PC-9 (cell line): ENCODE results near the gene MAPK8IP3. TPM values are rescaled to one million over a fixed set of nuclear protein-coding genes. Genes with fewer than 3 reads are reported as not detected.
A peak's percentile ranks its signal among the peaks of the same experiment; 100 is the strongest.

ENCODE experiments used
- BruUV-seq: library from RNA; stranded (reverse); fragments of 400-500 nt; replicated peaks from 2 replicates; lab custom pipeline; 2021; lab: Mats Ljungman, UMichigan
- CTCF ChIA-PET: fragments of 300-600 bp; sonication (Branson Sonifier 250); formaldehyde crosslinking; loops from one replicate; lab custom pipeline; 2022; ENCODE audit warnings: antibody characterized with exemption; lab: Charles Lee
- POLR2A ChIA-PET: fragments of 300-600 bp; sonication (Branson Sonifier 250); formaldehyde crosslinking; loops from one replicate; lab custom pipeline; 2022; ENCODE audit warnings: antibody characterized with exemption; ENCODE audit not compliant: unreplicated experiment; lab: Charles Lee
- DNase-seq, 2 experiments: peaks; one replicate each; pipeline versions ENCODE4 v3.0.0 to v3.0.0-alpha.2; 2015 to 2022; ENCODE audit warnings: mixed read lengths in 1 of 2
- H2AFZ ChIP-seq: fragments of 200-600 bp; sonication (generic); 2 replicates; pipeline ENCODE4 v1.8.1; 2017; ENCODE audit warnings: antibody characterized with exemption
- H3F3A ChIP-seq: fragments of 200-600 bp; sonication (generic); 2 replicates; pipeline ENCODE4 v1.8.1; 2017; ENCODE audit warnings: antibody characterized with exemption, mild to moderate bottlenecking, low read depth; ENCODE audit not compliant: insufficient read depth
- H3K27ac ChIP-seq: fragments of 200-600 bp; sonication (generic); 2 replicates; pipeline ENCODE4 v1.6.1; 2016; ENCODE audit warnings: mixed run types
- H3K27me3 ChIP-seq: fragments of 200-600 bp; sonication (generic); 2 replicates; pipeline ENCODE4 v1.6.1; 2016; ENCODE audit warnings: low read depth, mixed run types; ENCODE audit not compliant: insufficient read depth
- H3K36me3 ChIP-seq: fragments of 200-600 bp; sonication (generic); 2 replicates; pipeline ENCODE4 v1.6.1; 2016; ENCODE audit warnings: low read depth, mixed run types
- H3K4me1 ChIP-seq: fragments of 200-600 bp; sonication (generic); replicated peaks from 2 replicates; pipeline ENCODE4 v1.6.1; 2016; ENCODE audit warnings: mixed run types; ENCODE audit not compliant: insufficient read depth
- H3K4me2 ChIP-seq: fragments of 200-600 bp; sonication (generic); 2 replicates; pipeline ENCODE4 v1.6.1; 2017; ENCODE audit warnings: mixed run types
- H3K4me3 ChIP-seq: fragments of 200-600 bp; sonication (generic); 2 replicates; pipeline ENCODE4 v1.6.1; 2016; ENCODE audit warnings: mixed run types
- H3K79me2 ChIP-seq: fragments of 200-600 bp; sonication (generic); 2 replicates; pipeline ENCODE4 v1.6.1; 2017; ENCODE audit warnings: low read depth, mixed run types
- H3K9me2 ChIP-seq: fragments of 200-600 bp; sonication (generic); 2 replicates; pipeline ENCODE4 v1.8.1; 2017; ENCODE audit warnings: mild to moderate bottlenecking; ENCODE audit not compliant: insufficient read depth
- H3K9me3 ChIP-seq: fragments of 200-600 bp; sonication (generic); 2 replicates; pipeline ENCODE4 v1.8.1; 2016; ENCODE audit warnings: low read depth; ENCODE audit not compliant: insufficient read depth
- H4K20me1 ChIP-seq: fragments of 200-600 bp; sonication (generic); 2 replicates; pipeline ENCODE4 v1.8.1; 2017; ENCODE audit not compliant: insufficient read depth
- EZH2 ChIP-seq: fragments of 200-600 bp; sonication (generic); IDR thresholded peaks from 2 replicates; pipeline ENCODE4 v1.8.0; 2017; ENCODE audit warnings: antibody characterized with exemption, low read depth
- intact Hi-C: fragments of 100-400 bp; cut with micrococcal nuclease; formaldehyde crosslinking; loops from one replicate; pipeline ENCODE4 v1.10.0; 2022; ENCODE audit not compliant: unreplicated experiment
- total RNA-seq: library from RNA; stranded (reverse); gene quantifications from 2 replicates; pipeline ENCODE4 v1.2.3, GENCODE V29; 2021
- TF ChIP-seq, protein P1 (sequence below): fragments of 200-600 bp; sonication (generic); conservative IDR thresholded peaks from 2 replicates; pipeline ENCODE4 v1.6.1; 2017; ENCODE audit warnings: mixed run types, antibody characterized with exemption, mild to moderate bottlenecking, moderate library complexity

Gene MAPK8IP3
- total RNA-seq, 1 experiment from 2014 or later: 125 TPM

DNA sequence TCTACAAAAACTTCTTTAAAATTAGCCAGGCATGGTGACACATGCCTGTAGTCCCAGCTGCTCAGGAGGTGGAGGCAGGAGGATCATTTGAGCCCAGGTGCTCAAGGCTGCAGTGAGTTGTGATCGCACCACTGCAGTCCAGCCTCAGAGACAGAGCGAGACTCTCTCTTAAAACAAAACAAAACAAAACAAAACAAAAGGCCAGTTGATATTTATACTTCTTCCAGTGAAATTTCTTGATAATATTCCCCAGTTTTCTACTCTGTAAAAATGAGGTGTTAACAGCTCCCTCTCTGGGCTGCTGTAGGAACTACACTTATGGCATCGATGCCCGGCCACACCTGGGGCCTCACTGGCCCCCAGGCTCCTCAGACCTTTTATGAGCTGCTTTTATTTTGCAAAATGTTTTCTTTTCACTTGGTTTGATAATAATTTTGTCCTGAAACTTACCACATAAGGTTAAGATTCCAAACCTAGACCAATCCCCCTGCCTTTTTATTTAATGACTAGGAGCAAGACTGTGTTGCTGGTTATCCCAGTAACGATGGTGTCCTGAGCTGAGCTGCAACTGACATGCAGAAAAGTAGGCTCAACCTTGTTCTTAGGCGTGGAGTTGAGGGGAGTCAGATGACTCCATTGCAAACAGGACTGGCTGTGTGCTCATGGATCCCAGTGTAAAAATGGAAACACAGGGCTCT, 17.6 kb downstream of the MAPK8IP3 start:
- H3K4me1 ChIP-seq: peaks cover 42% of the 10 kb centered on the region
- no peaks in the 10 kb centered on the region for H3K27me3 ChIP-seq
- H3K27ac ChIP-seq: peak overlapping the region; percentile 67; the same call in 1 of the 2 replicates
- no peak overlapping the region for H3K4me3 ChIP-seq
- intact Hi-C loops: no loop called here
- no peaks in the 10 kb centered on the region for H3K9me3 ChIP-seq
- no TSS peak for BruUV-seq
- POLR2A ChIA-PET: interaction anchor here (0.6 to 1.0 kb wide), 3 partner anchors 20 to 50 kb away, joined by 3 to 5 read pairs (median 3); no protein-coding TSS in a partner anchor
- no peaks in the 10 kb centered on the region for H3K36me3 ChIP-seq
- TF ChIP-seq, protein P1, sequence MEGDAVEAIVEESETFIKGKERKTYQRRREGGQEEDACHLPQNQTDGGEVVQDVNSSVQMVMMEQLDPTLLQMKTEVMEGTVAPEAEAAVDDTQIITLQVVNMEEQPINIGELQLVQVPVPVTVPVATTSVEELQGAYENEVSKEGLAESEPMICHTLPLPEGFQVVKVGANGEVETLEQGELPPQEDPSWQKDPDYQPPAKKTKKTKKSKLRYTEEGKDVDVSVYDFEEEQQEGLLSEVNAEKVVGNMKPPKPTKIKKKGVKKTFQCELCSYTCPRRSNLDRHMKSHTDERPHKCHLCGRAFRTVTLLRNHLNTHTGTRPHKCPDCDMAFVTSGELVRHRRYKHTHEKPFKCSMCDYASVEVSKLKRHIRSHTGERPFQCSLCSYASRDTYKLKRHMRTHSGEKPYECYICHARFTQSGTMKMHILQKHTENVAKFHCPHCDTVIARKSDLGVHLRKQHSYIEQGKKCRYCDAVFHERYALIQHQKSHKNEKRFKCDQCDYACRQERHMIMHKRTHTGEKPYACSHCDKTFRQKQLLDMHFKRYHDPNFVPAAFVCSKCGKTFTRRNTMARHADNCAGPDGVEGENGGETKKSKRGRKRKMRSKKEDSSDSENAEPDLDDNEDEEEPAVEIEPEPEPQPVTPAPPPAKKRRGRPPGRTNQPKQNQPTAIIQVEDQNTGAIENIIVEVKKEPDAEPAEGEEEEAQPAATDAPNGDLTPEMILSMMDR: peak; percentile 90
- no peak for TF ChIP-seq EZH2
- H3K79me2 ChIP-seq: peaks cover 27% of the 10 kb centered on the region
- H3F3A ChIP-seq: peaks cover 37% of the 10 kb centered on the region; the same call in 1 of the 2 replicates
- DNase-seq: peak in 1 of 2 experiments; percentile 68
- no peak overlapping the region for H3K4me2 ChIP-seq
- CTCF ChIA-PET: interaction anchor here (0.5 to 1.2 kb wide), 8 partner anchors 13 to 1182 kb away, joined by 3 to 10 read pairs (median 4); partner anchors contain the start of gene MAPK8IP3
- H4K20me1 ChIP-seq: no peaks in the 10 kb centered on the region; the same call in 1 of the 2 replicates
- H3K9me2 ChIP-seq: no peaks in the 10 kb centered on the region
- no peak overlapping the region for H2AFZ ChIP-seq

DNA sequence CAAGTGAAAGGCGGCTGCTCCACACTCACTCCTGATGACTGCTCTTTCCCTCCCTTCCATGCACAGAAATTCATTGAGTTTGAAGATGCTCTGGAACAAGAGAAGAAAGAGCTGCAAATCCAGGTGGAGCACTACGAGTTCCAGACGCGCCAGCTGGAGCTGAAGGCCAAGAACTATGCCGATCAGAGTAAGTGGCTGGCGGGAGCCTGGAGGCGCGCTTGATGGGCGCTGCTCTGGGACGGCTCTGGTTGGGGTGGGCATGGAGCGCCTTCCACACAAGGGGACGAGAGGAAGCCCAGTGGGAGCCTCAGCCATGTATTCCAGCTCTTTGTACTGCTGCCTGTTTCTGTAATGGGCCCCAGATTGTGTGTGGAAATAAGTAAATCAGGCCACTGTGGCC, 18.5 kb downstream of the MAPK8IP3 start:
- peaks cover 30% of the 10 kb centered on the region; the same call in 1 of the 2 replicates for H3F3A ChIP-seq
- no peaks in the 10 kb centered on the region; the same call in 1 of the 2 replicates for H4K20me1 ChIP-seq
- peaks cover 27% of the 10 kb centered on the region for H3K79me2 ChIP-seq
- H3K4me1 ChIP-seq: peaks cover 33% of the 10 kb centered on the region
- intact Hi-C loops: no loop called here
- no peak for TF ChIP-seq EZH2
- TF ChIP-seq, protein P1: no peak
- H3K9me3 ChIP-seq: no peaks in the 10 kb centered on the region
- no peak for DNase-seq
- H3K4me2 ChIP-seq: no peak overlapping the region
- no TSS peak for BruUV-seq
- no peaks in the 10 kb centered on the region for H3K36me3 ChIP-seq
- no peak overlapping the region for H3K4me3 ChIP-seq
- H3K27me3 ChIP-seq: no peaks in the 10 kb centered on the region
- CTCF ChIA-PET: no interaction called here
- POLR2A ChIA-PET: no interaction called here
- no peak overlapping the region for H2AFZ ChIP-seq
- H3K9me2 ChIP-seq: no peaks in the 10 kb centered on the region
- no peak overlapping the region for H3K27ac ChIP-seq

DNA sequence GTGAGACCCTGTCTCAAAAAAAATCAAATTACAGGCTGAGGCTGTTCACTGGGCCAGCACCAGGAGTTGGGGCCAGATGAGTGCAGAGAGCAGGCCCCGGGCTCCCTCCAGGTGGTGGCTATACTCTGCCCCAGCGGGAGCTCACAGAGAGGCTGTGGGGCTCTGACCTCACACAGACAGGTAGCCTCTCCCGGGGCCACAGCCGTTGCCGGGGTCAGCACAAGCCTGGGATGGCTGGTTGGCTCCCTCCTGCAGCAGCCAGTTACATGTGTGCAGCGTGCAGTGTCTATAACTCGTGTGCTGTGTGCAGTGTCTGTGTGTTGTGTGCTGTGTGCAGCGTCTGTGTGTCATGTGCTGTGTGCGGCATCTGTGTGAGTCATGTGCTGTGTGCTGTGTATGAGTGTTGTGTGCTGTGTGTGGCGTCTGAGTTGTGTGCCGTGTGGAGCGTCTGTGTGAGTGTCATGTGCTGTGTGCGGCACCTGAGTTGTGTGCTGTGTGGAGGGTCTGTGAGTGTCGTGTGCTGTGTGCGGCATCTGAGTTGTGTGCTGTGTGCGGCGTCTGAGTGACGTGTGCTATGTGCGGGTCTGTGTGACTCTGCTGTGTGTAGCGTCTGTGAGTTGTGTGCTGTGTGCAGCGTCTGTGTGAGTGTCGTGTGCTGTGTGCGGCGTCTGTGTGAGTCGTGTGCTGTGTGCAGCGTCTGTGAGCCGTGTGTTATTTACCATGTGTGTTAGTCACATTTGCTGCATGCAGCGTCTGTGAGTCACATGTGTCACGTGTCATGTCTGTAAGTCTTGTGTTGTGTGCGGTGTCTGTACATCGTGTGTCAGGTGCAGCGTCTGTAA, 20.9 kb downstream of the MAPK8IP3 start:
- intact Hi-C loops: no loop called here
- Histone ChIP-seq H3K4me3 (no peak overlapping the region), H3K9me2 (no peaks in the 10 kb centered on the region), H3K27me3 (no peaks in the 10 kb centered on the region), H3K9me3 (no peaks in the 10 kb centered on the region), H2AFZ (no peak overlapping the region), H3K79me2 (peaks cover 21% of the 10 kb centered on the region; the same call in 1 of the 2 replicates), H3K36me3 (no peaks in the 10 kb centered on the region), H4K20me1 (no peaks in the 10 kb centered on the region; the same call in 1 of the 2 replicates), H3F3A (peaks cover 15% of the 10 kb centered on the region; the same call in 1 of the 2 replicates), H3K4me2 (no peak overlapping the region), H3K4me1 (peaks cover 18% of the 10 kb centered on the region), H3K27ac (no peak overlapping the region)
- no TSS peak for BruUV-seq
- no peak for DNase-seq
- CTCF ChIA-PET: no interaction called here
- no peak for TF ChIP-seq EZH2
- TF ChIP-seq, protein P1: no peak
- POLR2A ChIA-PET: no interaction called here
